OCI-LY1 (cell line): ENCODE data around the gene GOLPH3.

Experiments
- EZH2 ChIP-seq: fragments of 200-600 bp; sonication (generic), shearing (Covaris generic); IDR thresholded peaks from 2 replicates; pipeline ENCODE4 v1.8.0; 2017; ENCODE audit warnings: borderline replicate concordance, mixed run types, mild to moderate bottlenecking, antibody characterized with exemption, low read length, moderate library complexity, mixed read lengths
- TF ChIP-seq, protein P1 (sequence below): fragments of 200-600 bp; sonication (generic), shearing (Covaris generic); IDR thresholded peaks from 2 replicates; pipeline ENCODE4 v1.5.1; 2017; ENCODE audit warnings: mild to moderate bottlenecking, antibody characterized with exemption, low read length, moderate library complexity, mixed read lengths

DNA sequence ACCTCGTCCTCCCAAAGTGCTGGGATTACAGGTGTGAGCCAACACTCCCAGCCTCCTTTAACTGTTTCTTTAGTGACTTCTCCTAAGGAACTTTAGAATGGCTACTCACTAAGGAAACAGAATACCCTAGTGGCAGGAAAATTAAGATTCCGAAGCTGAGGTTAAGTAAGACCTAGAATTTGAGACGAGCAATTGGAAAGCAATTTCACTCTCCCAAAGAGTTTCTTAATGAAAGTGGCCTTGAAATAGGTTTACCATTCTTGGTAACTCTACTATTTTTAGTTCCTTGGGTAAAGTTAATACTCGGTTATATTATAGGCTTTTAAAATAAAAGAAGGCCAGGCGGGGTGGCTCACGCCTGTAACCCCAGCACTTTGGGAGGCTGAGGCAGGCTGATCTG lies 22.9 kb upstream of the GOLPH3 start:
- no peak for TF ChIP-seq EZH2
- TF ChIP-seq, protein P1, sequence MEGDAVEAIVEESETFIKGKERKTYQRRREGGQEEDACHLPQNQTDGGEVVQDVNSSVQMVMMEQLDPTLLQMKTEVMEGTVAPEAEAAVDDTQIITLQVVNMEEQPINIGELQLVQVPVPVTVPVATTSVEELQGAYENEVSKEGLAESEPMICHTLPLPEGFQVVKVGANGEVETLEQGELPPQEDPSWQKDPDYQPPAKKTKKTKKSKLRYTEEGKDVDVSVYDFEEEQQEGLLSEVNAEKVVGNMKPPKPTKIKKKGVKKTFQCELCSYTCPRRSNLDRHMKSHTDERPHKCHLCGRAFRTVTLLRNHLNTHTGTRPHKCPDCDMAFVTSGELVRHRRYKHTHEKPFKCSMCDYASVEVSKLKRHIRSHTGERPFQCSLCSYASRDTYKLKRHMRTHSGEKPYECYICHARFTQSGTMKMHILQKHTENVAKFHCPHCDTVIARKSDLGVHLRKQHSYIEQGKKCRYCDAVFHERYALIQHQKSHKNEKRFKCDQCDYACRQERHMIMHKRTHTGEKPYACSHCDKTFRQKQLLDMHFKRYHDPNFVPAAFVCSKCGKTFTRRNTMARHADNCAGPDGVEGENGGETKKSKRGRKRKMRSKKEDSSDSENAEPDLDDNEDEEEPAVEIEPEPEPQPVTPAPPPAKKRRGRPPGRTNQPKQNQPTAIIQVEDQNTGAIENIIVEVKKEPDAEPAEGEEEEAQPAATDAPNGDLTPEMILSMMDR, result no peak
